NCI-H82 treated with DMSO at 0.1 percent for 48 hours (cell line): ENCODE measurements around the gene RARS1.

ENCODE experiments used
- DNase-seq: peaks from one replicate; lab custom pipeline; 2025; ENCODE audit not compliant: unreplicated experiment; lab: John Stamatoyannopoulos, UW

RARS1 gene

DNA sequence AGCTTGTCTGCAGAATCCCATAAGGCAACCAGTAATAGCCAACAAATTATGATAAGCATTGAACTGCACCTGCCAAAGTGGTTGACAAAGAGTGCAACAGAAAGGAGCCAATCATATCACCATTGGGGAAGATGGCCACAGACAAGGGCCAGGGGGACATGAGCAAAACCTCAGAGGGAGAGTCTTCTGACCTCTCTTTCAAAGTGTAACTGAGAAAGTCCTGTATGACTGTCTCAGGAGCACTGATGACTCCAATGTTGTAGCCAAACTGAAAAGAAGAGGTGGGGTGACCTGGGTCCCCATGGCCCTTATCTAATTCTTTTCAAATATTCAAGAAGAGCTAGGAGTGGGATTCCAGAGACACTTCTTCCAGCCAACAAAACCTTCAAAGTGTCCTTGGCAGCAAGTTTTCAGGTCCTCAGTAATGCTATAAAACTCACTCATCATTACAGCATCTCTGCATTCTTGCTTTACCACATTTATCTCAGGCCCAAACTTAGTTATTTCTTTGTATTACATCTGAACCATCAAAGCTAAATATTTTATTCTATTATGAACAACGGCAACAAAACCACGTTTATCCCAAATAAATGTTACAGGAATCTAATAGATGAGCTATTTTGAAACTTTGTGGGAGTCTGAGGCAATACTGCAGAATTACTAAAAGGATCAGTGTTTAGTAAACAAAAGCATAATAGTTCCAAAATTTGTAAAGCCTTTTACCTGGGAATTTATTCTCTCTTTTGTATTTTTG, 67.3 kb downstream of the RARS1 start:
- DNase-seq, result no peak

GRCh38 chr5:168557389-168557788, 71.1 kb downstream of the RARS1 start:
- DNase-seq, result no peak

- DNase-seq, result no peak
These were observed 76.0 kb downstream of the RARS1 start for GRCh38 chr5:168562279-168562678.

GRCh38 chr5:168563959-168564358, 77.7 kb downstream of the RARS1 start:
- no peak for DNase-seq

- DNase-seq, result no peak
These were observed 82.5 kb downstream of the RARS1 start for GRCh38 chr5:168568738-168569137.
